ENCODE data around the gene GABRB1. TPM values are rescaled to one million over a fixed set of nuclear protein-coding genes. Genes with fewer than 3 reads are reported as not detected.

The GABRB1 gene
- total RNA-seq (2014; rRNA removed; shearing (Covaris generic)) = not detected in 2 replicates
- total RNA-seq (2022) = not detected in 2 replicates
- Bru-seq, nascent RNA = not detected
- BruChase-seq, experiment 1, labeled RNA remaining after a 6-hour chase = not detected
- BruChase-seq, experiment 2, labeled RNA remaining after a 2-hour chase = not detected
- long read RNA-seq = 0 reads

DNA sequence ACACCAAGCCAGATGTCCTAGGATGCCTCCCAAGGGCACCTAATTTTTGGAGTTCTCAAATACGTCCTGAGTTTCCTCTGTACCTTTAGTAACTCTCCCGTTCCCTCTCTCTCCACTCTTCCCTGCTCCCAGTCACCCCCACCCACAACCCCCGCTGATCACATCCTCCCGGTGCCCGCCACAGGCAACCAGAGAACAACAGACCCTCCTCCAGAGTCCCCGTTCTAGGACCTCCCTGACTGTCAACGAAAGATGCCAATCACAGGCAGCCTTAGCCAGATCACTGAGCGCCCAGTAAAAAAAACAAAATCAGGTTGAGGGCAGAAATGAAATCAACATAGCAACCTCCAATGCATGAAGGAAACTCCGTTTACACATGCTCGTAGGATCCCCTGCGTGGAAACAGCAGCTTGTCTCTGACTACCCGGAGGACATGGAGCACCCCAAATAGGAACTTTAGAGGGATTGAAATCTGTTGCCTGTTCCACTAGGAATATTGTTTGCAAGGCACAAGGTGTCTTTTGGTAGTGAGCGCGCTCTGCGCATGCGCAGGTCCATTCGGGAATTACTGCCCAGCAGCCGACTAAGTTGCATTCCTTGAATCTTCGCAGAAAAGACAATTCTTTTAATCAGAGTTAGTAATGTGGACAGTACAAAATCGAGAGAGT, at the start of gene GABRB1:
GABRB1 (plus strand) TSS at position 557 of the 668 bp plus-strand sequence.
- no peaks in the 10 kb centered on the region for H3K79me2 ChIP-seq (ENCODE audit: insufficient read depth, low read depth, low read length)
- no peak within 1 kb of the TSS for H3K27ac ChIP-seq (ENCODE audit: low read depth, low read length, poor library complexity, severe bottlenecking)
- ChIA-PET POLR2A (no interaction called here), CTCF (ENCODE audit: unreplicated experiment) (no interaction called here)
- no peak within 1 kb of the TSS for H2AFZ ChIP-seq (ENCODE audit: low read length)
- TF ChIP-seq, protein P1, sequence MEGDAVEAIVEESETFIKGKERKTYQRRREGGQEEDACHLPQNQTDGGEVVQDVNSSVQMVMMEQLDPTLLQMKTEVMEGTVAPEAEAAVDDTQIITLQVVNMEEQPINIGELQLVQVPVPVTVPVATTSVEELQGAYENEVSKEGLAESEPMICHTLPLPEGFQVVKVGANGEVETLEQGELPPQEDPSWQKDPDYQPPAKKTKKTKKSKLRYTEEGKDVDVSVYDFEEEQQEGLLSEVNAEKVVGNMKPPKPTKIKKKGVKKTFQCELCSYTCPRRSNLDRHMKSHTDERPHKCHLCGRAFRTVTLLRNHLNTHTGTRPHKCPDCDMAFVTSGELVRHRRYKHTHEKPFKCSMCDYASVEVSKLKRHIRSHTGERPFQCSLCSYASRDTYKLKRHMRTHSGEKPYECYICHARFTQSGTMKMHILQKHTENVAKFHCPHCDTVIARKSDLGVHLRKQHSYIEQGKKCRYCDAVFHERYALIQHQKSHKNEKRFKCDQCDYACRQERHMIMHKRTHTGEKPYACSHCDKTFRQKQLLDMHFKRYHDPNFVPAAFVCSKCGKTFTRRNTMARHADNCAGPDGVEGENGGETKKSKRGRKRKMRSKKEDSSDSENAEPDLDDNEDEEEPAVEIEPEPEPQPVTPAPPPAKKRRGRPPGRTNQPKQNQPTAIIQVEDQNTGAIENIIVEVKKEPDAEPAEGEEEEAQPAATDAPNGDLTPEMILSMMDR (conservative IDR thresholded peaks at IDR 0.05; ENCODE audit: low read length) = no peak
- TF ChIP-seq EZH2phosphoT487 (IDR thresholded peaks at IDR 0.05; ENCODE audit: borderline replicate concordance, low read depth, low read length) = no peak
- no TSS peak for BruUV-seq (replicated peaks)
- no peak within 1 kb of the TSS for H3K4me3 ChIP-seq (ENCODE audit: low read depth, low read length, poor library complexity, severe bottlenecking)
- DNase-seq (ENCODE audit: low spot score) = no peak
- no peaks in the 10 kb centered on the region for H3K9me3 ChIP-seq (ENCODE audit: low read length)
- no peaks in the 10 kb centered on the region for H3K9me2 ChIP-seq (ENCODE audit: insufficient read depth, low read length)
- H4K20me1 ChIP-seq (ENCODE audit: insufficient read depth, low read length) = no peaks in the 10 kb centered on the region
- H3K4me1 ChIP-seq (ENCODE audit: insufficient read depth, low read length, poor library complexity, severe bottlenecking) = no peaks in the 10 kb centered on the region
- intact Hi-C loops (cut with micrococcal nuclease; ENCODE audit: unreplicated experiment) = no loop called here
- no peaks in the 10 kb centered on the region for H3K36me3 ChIP-seq (ENCODE audit: insufficient read depth, low read length)
- H3K4me2 ChIP-seq (ENCODE audit: low read length) = no peak within 1 kb of the TSS

- Histone ChIP-seq H3K9me2 (ENCODE audit: insufficient read depth, low read length) (no peaks in the 10 kb centered on the region), H3K27ac (ENCODE audit: low read depth, low read length, poor library complexity, severe bottlenecking) (no peak overlapping the region), H3K4me1 (ENCODE audit: insufficient read depth, low read length, poor library complexity, severe bottlenecking) (no peaks in the 10 kb centered on the region), H3K36me3 (ENCODE audit: insufficient read depth, low read length) (no peaks in the 10 kb centered on the region), H3K79me2 (ENCODE audit: insufficient read depth, low read depth, low read length) (no peaks in the 10 kb centered on the region), H4K20me1 (ENCODE audit: insufficient read depth, low read length) (no peaks in the 10 kb centered on the region), H3K4me2 (ENCODE audit: low read length) (no peak overlapping the region), H2AFZ (ENCODE audit: low read length) (no peak overlapping the region), H3K9me3 (ENCODE audit: low read length) (no peaks in the 10 kb centered on the region), H3K4me3 (ENCODE audit: low read depth, low read length, poor library complexity, severe bottlenecking) (no peak overlapping the region)
- CTCF ChIA-PET (ENCODE audit: unreplicated experiment) = no interaction called here
- TF ChIP-seq, protein P1 (conservative IDR thresholded peaks at IDR 0.05; ENCODE audit: low read length) = no peak
- TF ChIP-seq EZH2phosphoT487 (IDR thresholded peaks at IDR 0.05; ENCODE audit: borderline replicate concordance, low read depth, low read length) = no peak
- BruUV-seq (replicated peaks) = no TSS peak
- no peak for DNase-seq (ENCODE audit: low spot score)
- intact Hi-C loops (cut with micrococcal nuclease; ENCODE audit: unreplicated experiment) = no loop called here
- POLR2A ChIA-PET = no interaction called here
Measured at GRCh38 chr4:46984781-46985180, 46.6 kb upstream of the GABRB1 start.

DNA sequence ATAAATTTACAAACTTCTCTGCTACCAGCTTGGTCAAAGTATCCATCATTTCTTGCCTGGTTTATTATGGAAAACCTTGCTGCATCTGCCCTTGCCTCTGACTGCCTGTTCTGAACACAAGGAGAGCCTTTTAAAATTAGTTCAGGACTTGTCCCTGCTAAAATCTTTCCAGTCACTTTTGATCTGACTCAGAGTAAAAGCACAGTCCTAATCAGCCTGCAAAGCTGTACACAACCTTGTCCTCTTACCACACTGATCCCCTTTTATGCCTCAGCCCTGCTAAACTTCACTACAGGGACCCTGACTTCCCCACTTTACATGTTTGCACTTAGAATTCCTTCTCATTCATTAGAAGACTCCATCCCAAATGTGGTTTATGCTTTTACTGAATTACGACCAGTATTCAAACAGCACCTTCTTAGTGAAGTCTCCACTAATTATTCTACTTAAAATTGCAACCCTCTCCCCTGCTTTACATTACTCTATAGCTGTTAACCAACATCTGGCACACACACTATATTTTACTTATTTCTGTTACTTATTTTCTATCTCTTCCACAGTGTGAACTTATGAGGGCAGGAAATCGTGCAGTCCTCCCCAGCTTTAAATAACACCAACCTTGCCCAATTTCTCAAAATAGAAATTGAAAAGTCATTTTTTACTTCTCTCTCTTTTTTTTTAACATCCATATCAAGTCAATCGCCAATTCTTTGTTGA, 44.3 kb upstream of the GABRB1 start:
- H3K4me2 ChIP-seq (ENCODE audit: low read length) = no peak overlapping the region
- intact Hi-C loops (cut with micrococcal nuclease; ENCODE audit: unreplicated experiment) = no loop called here
- H3K79me2 ChIP-seq (ENCODE audit: insufficient read depth, low read depth, low read length) = no peaks in the 10 kb centered on the region
- H4K20me1 ChIP-seq (ENCODE audit: insufficient read depth, low read length) = no peaks in the 10 kb centered on the region
- H2AFZ ChIP-seq (ENCODE audit: low read length) = no peak overlapping the region
- POLR2A ChIA-PET = no interaction called here
- H3K27ac ChIP-seq (ENCODE audit: low read depth, low read length, poor library complexity, severe bottlenecking) = no peak overlapping the region
- no peaks in the 10 kb centered on the region for H3K9me2 ChIP-seq (ENCODE audit: insufficient read depth, low read length)
- CTCF ChIA-PET (ENCODE audit: unreplicated experiment) = no interaction called here
- no peak for DNase-seq (ENCODE audit: low spot score)
- BruUV-seq (replicated peaks) = no TSS peak
- H3K36me3 ChIP-seq (ENCODE audit: insufficient read depth, low read length) = no peaks in the 10 kb centered on the region
- no peaks in the 10 kb centered on the region for H3K9me3 ChIP-seq (ENCODE audit: low read length)
- TF ChIP-seq, protein P1 (conservative IDR thresholded peaks at IDR 0.05; ENCODE audit: low read length) = no peak
- no peak for TF ChIP-seq EZH2phosphoT487 (IDR thresholded peaks at IDR 0.05; ENCODE audit: borderline replicate concordance, low read depth, low read length)
- no peak overlapping the region for H3K4me3 ChIP-seq (ENCODE audit: low read depth, low read length, poor library complexity, severe bottlenecking)
- no peaks in the 10 kb centered on the region for H3K4me1 ChIP-seq (ENCODE audit: insufficient read depth, low read length, poor library complexity, severe bottlenecking)
